Coronary artery (tissue), 2 donors: ENCODE data around the gene STRN.

ENCODE experiments used
- DNase-seq: peaks from one replicate; pipeline ENCODE4 v3.0.0-alpha.2; 2017; ENCODE audit warnings: low spot score
- H3K27ac ChIP-seq, 2 donors: fragments of 200-600 bp; sonication (generic); one replicate each; pipeline ENCODE4 v1.5.1; 2016 to 2019
- H3K4me3 ChIP-seq: fragments of 200-600 bp; sonication (generic); 2 replicates; pipeline ENCODE4 v1.5.1; 2016; ENCODE audit warnings: mild to moderate bottlenecking, moderate library complexity
- TF ChIP-seq, protein P1 (sequence below): fragments of 200-600 bp; sonication (generic); IDR thresholded peaks from one replicate; pipeline ENCODE4 v1.5.1; 2019; ENCODE audit warnings: antibody characterized with exemption

The STRN gene

GRCh38 chr2:36798724-36799123 is 167.6 kb downstream of the STRN start:
- no peak overlapping the region for H3K27ac ChIP-seq
- no peak overlapping the region for H3K4me3 ChIP-seq
- TF ChIP-seq, protein P1, sequence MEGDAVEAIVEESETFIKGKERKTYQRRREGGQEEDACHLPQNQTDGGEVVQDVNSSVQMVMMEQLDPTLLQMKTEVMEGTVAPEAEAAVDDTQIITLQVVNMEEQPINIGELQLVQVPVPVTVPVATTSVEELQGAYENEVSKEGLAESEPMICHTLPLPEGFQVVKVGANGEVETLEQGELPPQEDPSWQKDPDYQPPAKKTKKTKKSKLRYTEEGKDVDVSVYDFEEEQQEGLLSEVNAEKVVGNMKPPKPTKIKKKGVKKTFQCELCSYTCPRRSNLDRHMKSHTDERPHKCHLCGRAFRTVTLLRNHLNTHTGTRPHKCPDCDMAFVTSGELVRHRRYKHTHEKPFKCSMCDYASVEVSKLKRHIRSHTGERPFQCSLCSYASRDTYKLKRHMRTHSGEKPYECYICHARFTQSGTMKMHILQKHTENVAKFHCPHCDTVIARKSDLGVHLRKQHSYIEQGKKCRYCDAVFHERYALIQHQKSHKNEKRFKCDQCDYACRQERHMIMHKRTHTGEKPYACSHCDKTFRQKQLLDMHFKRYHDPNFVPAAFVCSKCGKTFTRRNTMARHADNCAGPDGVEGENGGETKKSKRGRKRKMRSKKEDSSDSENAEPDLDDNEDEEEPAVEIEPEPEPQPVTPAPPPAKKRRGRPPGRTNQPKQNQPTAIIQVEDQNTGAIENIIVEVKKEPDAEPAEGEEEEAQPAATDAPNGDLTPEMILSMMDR = no peak
- no peak for DNase-seq

DNA sequence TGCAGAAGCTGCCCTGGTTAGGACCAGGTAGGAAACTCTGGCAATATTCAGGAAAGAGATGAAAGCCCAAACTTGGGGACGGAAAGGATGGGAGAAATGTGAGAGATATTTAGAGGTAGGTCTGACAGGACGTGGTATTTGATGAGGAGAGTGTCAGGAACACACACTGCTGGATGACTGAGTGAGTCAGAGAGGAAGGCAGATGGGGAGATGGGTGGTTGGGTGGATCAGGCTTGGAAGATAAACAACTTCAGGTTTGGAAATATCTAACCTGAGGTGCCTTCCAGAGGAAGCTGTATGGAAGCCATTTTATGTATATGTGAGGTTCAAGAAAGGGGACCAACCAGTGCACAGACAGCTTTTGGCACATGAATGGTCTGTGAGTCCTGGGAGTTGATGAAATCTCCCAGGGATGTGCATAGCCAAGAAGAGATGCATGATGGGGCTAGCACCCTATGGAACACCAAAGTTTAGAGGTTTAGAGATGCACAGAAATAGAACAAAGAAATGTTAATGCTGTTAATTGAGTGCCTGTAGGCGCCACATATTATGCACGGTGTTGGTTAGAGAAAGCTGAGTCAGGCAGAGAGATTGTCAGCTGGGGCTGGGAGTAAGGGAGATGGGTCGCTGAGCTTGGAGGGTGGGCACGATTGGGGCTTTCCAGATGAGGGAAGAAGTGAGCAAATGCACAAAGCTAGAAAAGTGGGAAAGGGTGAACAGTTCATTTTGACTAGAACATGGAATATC is 168.8 kb downstream of the STRN start:
- no peak overlapping the region for H3K4me3 ChIP-seq
- DNase-seq = no peak
- TF ChIP-seq, protein P1 = no peak
- H3K27ac ChIP-seq = no peak overlapping the region
